GM12872 (cell line): ENCODE measurements around the gene PRM3.

ENCODE experiments used
- CTCF ChIP-seq: IDR thresholded peaks from 3 replicates; pipeline ENCODE4 v1.5.1; 2011; ENCODE audit warnings: low read depth, mild to moderate bottlenecking, low read length, moderate library complexity; ENCODE audit not compliant: insufficient read depth

The PRM3 gene

GRCh38 chr16:11296706-11297491 lies 23.5 kb upstream of the PRM3 start:
- no peak for TF ChIP-seq CTCF

- no peak for TF ChIP-seq CTCF
Observed at GRCh38 chr16:11296351-11296705, 22.9 kb upstream of the PRM3 start.

- no peak for TF ChIP-seq CTCF
Observed at GRCh38 chr16:11295672-11296071, 22.2 kb upstream of the PRM3 start.

GRCh38 chr16:11292076-11292748 lies 18.8 kb upstream of the PRM3 start:
- no peak for TF ChIP-seq CTCF

- TF ChIP-seq CTCF, result no peak
Observed at GRCh38 chr16:11291091-11291703, 17.8 kb upstream of the PRM3 start.

GRCh38 chr16:11290102-11290893 lies 16.9 kb upstream of the PRM3 start:
- TF ChIP-seq CTCF, result no peak

GRCh38 chr16:11289202-11289601 lies 15.8 kb upstream of the PRM3 start:
- TF ChIP-seq CTCF, result no peak
